Breast epithelium (tissue), 3 donors: Measurements from ENCODE around the gene TP53BP1.

Experiments used
- POLR2A ChIP-seq: fragments of 450-650 bp; IDR thresholded peaks from one replicate; pipeline ENCODE4 v1.6.1; 2016; ENCODE audit warnings: antibody characterized with exemption, mild to moderate bottlenecking, moderate library complexity
- POLR2AphosphoS5 ChIP-seq, 3 donors: sonication (generic); formaldehyde crosslinking; IDR thresholded peaks; one replicate each; pipeline ENCODE4 v1.6.1; 2017; ENCODE audit warnings: antibody characterized with exemption in 3 of 3
- TF ChIP-seq, protein P1 (sequence below), 3 donors: fragments of 450-650 bp; IDR thresholded peaks; one replicate each; pipeline ENCODE4 v1.5.1; 2016 to 2017; ENCODE audit warnings: antibody characterized with exemption in 3 of 3, mild to moderate bottlenecking in 3 of 3, moderate library complexity in 3 of 3

DNA sequence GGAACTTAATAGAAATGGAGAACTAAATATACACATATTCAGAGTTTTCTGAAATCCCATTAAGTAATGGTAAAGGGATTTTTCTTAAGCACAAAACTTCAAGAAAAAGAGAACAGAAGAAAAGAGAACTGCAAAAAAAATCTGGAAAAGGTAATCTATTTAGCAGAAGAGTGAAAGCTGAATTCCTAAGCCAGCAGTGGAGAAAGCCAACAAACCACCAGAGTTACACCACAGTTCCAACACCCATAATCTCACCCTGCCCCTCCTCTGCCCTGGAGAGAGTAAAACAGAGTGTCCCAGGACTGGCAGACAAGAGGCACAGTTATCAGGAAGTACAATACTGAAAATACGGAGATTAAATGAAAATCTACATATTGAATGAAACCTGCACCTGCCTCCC, 29.4 kb downstream of the TP53BP1 start:
- TF ChIP-seq, protein P1, sequence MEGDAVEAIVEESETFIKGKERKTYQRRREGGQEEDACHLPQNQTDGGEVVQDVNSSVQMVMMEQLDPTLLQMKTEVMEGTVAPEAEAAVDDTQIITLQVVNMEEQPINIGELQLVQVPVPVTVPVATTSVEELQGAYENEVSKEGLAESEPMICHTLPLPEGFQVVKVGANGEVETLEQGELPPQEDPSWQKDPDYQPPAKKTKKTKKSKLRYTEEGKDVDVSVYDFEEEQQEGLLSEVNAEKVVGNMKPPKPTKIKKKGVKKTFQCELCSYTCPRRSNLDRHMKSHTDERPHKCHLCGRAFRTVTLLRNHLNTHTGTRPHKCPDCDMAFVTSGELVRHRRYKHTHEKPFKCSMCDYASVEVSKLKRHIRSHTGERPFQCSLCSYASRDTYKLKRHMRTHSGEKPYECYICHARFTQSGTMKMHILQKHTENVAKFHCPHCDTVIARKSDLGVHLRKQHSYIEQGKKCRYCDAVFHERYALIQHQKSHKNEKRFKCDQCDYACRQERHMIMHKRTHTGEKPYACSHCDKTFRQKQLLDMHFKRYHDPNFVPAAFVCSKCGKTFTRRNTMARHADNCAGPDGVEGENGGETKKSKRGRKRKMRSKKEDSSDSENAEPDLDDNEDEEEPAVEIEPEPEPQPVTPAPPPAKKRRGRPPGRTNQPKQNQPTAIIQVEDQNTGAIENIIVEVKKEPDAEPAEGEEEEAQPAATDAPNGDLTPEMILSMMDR (IDR thresholded peaks at IDR 0.05): no peak
- TF ChIP-seq POLR2A: no peak
- no peak for TF ChIP-seq POLR2AphosphoS5 (IDR thresholded peaks at IDR 0.05)
